HG03045 (cell line): Measurements from ENCODE around the gene IGFALS.

Source experiments
- ATAC-seq: cut with Tn5 transposase; IDR thresholded peaks from one replicate; pipeline ENCODE4 v1.9.1; 2021; ENCODE audit warnings: mild to moderate bottlenecking, moderate library complexity; ENCODE audit not compliant: unreplicated experiment

Gene IGFALS

DNA sequence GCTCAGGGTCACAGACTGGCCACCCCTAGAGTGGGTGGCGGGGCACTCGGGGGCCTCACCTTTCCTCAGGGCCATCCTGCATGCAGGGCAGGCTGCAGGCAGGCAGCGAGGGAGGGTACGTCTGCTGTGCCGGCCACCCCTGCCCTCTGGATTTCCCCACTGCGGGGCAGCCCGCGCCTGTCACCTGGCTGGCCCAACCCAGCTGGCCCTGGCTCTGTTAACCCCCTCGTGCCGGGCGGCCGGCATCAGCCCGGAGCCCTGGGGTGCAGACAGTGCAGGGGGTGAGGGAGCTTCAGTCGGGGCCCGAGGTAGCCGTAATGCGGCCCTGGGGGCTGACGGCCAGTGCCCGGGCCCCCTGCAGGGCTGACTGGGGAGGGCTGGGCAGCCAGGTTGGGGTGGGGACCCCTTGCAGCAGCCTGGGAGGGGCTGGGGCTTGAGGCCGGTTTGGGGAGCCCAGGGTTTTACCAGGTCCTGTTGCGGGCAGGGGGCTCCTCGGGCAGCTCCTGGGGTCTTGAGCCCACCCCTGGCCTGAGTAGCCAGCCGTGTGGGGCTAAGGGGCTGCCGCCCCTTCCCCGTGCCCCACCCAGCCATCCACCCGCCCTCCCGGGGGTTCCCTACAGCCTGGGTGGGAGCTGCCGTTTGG lies at the start of gene IGFALS:
Gene IGFALS, minus strand, starts transcription at position 128 of the 643 bp plus-strand sequence. Its CDS starts 53 bp downstream, at position 75.
- ATAC-seq = no peak

DNA sequence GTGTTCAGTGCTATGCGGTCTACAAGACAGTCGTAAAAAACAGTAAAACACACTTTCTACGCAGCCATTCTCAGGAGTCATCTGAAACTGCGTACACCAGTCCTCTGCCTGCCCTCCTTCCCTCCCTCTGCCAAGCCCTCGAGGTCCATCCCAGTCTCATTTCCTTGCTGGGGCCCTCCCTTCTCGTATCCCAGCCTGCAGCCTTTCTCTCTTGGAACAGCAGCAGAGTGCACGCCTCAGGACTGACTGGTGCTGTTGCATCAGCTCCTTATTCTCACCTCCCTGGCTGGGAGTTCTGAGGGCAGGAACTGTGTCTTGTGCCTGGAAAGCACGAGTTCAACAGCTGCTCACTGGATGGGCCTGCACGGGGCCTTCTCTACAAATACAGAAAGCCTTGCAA lies 46.0 kb upstream of the IGFALS start:
- no peak for ATAC-seq

DNA sequence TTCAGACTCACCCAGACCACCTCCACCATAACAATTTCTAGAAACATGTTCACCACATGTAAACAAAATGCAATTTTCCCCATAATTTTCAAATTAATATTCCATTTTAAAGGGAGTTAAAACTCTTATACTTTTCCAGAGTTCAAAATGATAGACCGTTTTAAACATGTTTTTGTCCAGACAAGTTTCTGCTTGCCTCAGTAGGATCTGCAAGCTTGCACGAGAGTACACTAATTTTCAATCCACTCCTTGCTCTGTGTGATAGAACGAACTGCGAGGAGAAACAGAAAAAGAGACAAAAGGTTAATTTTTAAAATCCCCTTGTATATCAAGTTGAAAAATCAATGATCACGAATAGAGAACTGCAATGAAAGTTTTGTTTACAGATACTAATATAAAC lies 40.6 kb upstream of the IGFALS start:
- no peak for ATAC-seq

DNA sequence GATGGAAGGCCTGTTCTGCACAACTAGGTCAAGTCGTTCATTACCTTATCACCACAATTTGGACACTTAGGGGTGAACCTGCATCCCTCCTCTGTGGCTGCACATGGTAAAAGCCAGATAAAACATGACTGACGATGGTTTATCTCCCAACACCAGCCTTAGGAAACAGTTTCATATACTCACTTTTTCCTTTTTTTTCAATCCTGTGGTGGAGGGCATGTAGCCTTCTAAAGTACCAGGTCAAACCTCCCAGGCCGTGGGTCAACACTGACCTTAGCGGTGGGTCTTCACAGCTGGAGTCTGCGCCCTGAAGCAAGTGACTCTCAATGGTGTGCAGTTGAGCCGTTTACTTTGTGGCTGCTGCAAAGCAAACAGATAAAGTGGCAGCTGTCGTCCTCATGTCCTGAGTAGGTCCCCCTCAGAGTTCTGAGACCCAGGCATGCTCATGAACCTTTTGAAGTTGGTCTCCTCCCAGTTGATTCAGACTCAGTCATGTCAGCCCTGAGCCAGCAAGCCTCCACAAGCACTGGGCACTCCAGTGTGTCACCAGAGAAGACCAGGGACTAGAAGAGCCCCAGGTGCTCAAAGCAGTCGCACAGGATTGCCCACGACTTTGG lies 39.4 kb upstream of the IGFALS start:
- ATAC-seq = no peak

DNA sequence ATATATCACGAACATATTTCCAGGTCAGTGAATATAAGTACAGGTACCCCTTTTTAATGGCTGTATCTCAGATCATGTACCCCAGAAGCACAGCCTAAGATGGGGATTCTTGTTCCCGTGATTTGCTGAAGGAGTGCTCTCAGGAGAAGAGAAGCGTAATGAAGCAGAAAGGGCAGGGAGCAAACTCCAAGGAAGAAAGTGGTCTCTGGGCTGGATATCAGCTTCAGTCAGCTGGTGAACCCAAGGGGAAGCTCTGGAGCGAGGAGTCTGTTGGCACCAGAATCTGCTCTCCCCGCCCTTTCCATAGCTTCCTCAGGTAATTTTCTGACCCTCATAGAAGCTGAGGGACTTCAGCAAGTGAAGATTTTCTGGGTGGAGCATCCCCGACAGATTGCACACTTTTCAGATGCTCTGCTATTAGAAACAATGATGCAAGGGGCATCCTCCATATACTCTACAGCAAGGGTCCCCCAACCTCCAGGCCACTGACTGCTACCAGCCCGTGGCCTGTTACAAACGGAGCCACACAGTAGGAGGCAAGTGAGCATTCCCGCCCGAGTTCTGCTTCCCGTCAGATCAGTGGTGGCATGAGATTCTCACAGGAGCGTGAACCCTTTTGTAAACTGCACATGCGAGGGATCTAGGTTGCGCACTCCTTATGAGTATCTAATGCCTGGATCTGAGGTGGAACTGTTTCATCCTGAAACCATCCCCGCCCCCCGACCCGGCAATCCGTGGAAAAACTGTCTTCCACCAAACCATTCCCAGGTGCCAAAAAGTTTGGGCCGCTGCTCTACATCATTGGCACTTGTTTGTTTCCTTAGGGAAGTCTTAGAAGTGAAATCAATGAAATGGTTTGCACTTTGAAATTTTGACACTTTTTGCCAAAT lies 37.9 kb upstream of the IGFALS start:
- no peak for ATAC-seq

DNA sequence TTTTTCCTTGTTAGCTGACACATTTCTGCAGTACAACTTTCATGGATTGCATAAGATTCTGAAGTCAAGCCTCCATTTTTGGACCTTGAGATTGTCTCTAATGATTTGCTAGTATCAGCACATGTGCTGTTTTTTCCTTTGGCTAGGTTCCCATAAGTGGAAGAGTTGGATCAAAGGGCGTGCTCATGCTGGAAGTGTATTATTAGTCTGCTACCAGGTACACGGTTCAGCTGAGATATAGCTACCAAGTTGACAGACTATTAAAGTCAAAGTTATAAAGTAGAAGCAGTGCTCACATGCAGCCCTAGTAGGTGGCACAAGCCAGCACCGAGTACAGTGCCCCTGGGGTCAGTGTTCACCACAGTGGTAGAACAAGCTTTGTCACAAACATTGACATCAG lies 36.7 kb upstream of the IGFALS start:
- ATAC-seq = no peak

DNA sequence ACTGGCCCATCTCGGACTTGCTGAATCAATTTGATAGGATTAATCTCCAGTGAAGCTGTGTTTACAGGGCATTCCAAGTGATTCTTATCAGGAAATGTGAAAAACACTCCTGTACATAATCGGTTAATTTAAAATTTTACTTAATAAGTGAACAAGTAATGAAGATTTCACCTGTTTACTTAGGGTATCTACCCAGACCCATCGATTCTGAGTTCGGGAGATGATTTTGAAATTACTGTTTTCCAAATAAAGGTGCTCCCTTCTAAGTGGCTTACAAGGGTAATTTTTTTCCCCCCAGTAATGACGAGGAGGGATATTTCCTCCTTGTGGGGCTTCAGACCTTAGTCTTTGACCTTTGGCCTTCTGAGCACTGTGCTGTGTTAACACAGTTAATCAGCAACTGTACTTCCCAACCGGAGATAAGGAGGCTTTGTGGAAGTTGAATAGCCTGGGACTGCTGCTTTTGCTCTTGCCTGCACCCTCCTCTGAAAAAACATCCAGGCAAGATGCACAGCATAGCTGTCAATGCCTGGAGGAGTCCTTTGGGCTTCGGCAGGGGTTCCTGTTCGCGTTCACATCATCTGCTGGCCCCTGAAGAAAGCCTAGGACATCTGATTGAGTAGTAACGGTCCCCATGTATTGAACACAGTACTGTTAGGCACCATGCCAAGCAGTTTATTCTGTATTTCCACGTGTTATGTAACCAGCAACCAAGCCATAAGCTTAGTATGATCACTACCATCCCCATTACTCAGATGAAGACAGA lies 35.3 kb upstream of the IGFALS start:
- ATAC-seq = no peak

DNA sequence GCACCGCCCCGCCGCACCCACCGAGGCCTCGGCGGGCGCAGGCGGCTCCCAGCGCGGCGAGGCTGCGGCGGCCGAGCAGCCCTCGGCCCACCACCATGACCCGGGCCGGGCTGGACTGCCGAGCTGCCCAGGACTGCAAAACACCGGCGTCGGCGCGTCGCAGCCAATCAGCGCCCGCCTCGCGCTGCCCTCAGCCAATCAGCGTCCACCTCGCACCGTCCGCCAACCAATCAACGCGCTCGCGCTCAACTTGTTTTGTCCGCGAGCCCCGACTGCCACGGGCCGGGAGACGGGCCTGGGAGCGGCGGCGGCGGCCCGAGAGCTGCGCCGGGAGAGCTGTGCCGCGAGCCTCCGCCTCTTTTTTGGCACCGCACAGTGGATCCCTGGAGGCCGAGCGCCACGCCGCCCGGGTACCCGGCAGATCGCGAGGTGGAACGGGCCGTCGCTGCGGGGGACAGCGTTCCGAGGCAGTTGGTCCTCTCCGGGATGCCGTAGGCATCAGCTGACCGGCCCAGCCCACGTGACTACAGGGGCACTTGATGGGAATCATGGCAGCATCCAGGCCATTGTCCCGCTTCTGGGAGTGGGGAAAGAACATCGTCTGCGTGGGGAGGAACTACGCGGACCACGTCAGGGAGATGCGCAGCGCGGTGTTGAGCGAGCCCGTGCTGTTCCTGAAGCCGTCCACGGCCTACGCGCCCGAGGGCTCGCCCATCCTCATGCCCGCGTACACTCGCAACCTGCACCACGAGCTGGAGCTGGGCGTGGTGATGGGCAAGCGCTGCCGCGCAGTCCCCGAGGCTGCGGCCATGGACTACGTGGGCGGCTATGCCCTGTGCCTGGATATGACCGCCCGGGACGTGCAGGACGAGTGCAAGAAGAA lies 33.4 kb upstream of the IGFALS start, which contains the start of the genes FAHD1 and HAGH:
Gene FAHD1, plus strand, starts transcription at position 516 of the 883 bp plus-strand sequence. Its CDS starts 33 bp downstream, at position 549.
Gene HAGH, minus strand, starts transcription at position 135 of the 883 bp plus-strand sequence. Its CDS starts 38 bp downstream, at position 97.
- peak; percentile 83 for ATAC-seq

DNA sequence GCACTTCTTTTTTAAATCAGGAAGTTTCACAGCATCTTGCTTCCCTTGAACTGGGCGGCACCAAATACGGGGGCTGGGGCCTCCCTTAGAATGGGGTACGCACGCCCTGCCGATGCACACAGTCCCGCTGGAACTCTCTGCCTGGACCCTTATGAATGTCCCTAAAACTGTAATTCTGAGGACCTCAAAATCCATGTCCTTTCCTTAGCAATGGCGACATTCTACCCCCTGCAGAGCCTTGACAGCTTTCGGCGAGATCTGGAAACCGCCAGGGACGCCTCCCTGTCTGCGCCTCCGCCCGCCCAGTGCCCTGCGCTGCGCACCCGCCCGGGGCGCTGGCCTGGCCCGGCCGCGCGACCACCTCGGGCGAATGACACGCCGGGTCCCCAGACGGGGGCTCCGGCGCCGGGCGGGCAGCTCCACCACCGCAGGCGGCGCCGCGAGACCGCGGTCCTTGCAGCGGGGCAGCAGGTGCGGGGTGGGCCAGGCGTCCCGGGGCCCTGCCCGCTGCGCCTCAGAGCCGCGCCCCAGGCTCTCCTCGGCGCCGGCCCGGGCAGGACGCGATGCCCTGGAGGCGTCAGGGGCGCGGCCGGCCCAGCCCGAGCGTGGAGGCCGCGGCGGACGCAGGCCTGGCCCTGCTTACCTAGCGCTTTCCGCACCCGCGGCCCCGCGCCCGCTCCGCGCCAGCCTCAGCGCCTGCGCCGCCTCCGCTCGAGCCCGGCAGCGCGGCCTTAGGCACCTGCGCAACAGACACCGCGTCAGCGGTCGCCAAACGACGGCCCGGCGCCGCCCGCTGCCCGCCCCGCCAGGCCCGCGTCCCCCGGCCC lies 32.6 kb upstream of the IGFALS start:
- peak; percentile 49 for ATAC-seq

DNA sequence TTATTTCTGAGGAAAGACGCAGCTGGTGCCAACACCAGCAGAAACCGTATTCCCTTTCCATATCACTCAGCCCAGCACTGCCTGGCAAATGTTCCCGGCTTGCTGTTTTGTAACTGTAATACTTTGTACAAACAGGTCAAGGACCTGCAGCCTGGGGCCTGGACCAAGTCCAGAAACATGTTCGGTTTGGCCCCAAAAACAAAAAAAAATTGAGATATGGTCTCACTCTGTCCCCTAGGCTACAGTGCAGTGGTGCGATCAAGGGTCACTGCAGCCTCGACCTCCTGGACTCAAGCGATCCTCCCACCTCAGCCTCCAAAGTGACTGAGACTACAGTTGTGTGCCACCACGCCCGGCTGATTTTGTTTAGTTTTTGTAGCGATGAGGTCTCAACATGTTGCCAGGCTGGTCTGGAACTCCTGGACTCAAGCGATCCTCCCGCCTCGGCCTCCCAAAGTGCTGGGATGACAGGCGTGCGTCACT lies 31.9 kb upstream of the IGFALS start:
- no peak for ATAC-seq

DNA sequence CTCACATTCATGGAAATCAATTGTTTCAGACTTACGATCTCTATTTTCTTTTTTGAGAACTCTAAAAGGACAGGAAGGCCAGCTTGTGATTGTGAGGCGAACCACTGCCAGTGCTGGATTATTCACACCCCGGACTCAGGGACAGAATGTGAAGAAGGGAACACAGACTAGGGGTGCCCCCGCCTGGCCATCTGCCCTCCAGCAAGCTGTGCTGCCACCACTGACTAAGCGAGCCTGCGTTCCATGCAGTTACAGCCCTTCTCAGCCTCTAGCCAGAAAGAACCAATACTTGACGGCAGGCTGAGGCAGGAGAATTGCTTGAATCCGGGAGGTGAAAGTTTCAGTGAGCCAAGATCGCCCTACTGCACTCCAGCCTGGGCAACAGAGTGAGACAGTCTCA lies 30.3 kb upstream of the IGFALS start:
- ATAC-seq = no peak

DNA sequence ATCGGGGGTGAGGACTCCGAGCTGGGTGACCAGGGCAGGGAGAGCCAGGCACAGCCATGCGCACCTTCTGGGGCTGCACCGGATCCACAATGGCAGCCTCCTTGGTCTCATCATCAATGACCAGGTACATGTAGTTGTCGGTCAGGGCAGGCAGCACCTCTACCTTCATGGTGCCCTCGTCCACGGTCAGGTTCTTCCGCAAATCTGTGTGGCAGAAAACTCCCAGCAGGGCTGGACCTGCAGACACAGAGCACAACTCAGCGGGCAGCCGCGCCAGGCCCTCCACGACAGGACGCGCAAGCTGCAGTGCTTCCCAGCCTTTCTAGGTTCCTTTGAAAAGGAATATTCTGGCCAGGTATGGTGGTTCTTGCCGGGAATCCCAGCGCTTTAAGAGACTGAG lies 29.3 kb upstream of the IGFALS start:
- ATAC-seq = no peak

DNA sequence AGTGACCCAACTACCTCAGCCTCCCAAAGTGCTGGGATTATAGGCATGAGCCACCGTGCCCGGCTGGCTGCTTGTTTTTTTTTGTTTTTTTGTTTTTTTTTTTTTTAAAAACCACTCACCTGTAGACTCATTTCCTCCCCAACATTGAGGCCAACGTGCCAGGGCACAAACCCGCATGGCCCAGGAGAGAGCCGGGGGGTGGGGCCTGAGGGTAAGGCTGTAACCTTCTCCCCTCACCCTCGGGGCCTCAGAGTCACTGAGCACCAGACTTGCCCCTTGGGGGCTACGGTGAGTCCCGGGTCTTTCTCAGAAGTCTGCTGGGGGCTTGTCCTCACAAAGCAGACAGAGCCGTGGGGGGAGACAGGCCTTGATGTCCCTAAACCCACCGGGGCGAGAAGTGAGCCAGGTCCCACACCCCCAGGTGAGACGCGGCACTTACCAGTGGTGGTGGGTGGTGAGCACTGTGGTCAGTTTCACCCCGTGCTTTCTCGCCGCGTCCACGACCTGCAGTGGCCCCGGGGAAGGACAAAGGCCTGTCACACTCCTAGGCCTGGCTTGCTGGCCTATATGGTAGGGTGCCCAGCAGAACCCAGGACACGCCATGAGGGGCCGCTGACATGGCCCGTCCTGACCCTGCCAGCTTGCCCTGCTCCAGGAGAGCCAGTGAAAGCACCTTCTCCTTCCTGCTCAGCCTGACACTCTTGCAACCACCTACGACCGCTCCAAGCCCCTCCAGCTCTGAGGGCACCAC lies 28.5 kb upstream of the IGFALS start:
- no peak for ATAC-seq

DNA sequence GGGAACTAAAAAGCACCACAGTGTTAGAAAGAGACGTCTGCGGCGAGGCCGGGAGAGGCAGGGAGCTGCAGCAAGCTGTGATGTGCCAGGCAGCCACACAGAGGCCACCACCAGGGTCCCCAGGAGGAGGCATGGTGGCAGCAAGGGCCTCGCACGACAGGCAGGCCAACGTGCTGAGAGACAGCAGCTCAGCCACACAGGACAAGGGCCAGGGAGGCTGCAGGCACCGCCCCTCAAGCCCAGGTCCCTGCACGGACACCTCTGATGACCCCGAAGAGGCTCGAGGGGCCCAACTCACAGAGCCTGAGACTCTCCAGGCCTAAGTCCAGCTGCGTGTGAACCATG lies 27.4 kb upstream of the IGFALS start:
- no peak for ATAC-seq

DNA sequence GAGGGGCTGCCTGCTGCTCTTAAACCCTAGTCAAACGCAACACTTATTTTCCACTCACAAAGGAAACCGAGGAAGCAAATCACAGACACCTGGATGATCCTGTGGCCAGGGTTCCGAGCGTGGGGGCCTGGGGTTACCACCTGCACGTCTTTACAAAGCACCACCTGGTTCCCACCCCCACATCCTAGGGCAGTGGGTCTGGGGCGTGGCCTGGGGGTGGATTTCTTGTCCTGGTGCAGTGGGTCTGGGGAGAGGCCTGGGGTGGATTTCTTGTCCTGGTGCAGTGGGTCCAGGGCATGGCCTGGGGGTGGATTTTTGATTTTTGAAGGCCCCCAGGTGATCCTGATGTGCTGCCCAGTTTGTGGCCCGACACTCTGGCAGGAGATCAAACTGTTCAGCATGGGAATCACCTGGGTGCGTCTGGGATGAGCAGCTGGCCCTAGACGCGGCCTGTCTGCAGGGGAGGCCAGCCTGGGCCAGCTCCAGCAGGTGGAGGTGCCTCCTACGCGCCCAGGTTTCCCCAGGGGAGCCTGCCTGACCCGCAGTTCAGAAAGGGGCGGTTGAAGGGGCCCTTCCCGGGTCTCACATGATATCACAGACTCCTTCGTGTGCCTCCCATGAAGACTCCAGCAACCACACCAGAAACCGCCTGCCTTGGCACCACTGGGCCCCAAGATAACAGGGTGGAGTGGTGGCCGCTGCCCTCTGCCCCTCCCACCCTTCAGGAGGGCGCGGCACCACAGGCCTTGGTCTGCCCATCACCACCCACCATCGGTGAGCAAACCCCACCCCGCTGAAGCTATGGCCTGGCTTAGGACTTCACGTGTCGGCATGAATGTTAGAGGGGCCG lies 26.8 kb upstream of the IGFALS start:
- no peak for ATAC-seq

DNA sequence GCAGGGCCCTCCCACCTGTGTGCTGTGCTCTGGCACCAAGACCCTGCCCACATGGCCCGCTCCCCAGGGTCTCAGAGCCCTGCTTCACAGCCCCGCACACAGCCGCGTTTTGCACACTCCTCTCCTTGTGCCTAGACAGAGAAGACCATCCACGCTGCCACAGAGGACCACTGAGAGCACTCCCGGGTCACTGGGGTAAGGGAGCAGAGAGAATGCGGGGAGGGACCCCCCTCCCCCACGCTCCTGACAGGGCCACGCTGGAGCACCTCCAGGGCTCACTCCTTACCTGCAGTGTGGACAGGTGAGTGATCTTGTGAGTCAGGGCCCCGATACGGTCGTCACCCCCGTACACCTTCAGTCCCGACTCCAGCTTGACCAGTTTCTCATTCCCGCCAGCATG lies 26.1 kb upstream of the IGFALS start:
- ATAC-seq = no peak

DNA sequence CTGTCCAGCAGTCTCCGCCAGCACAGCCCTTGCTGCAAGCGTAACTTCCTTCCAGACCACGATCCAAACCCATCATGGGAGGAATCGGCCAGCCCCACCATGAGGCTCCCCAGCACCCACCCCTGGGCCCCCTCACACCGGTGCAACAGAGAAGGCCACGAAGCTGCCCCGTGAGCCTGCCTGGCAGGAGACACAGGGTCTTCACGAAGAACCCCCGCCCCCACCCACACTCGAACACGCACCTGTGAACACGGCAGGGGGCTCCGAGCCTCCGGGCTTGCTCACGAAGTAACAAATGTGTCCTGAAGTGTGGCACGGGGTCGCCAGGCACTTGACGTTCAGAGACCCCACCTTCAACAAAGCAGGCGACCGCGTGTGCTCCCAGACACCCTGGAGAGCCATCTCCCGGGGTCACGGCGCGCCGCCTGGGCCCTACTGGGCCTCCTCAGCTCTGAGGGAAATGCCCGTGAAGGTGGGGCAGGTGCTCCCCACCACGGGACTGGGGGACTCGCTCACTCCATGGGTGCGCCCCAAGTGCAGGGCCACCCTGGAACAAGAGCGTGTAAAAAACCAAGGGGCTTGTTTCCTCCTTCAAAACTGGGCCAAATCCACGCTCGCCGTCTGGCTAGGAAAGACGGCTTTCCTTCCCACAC lies 25.5 kb upstream of the IGFALS start:
- no peak for ATAC-seq
